HG02642 (cell line): ENCODE data around the gene STX1B.
A peak's percentile ranks its signal among the peaks of the same experiment; 100 is the strongest.
"Not testable (repeated sequence)": the region's sequence is repeated elsewhere in the genome, so short reads cannot be mapped to it uniquely, and the experiment has no call there.

ENCODE experiments used
- ATAC-seq: cut with Tn5 transposase; IDR thresholded peaks from one replicate; pipeline ENCODE4 v1.9.1; 2021; ENCODE audit warnings: mild to moderate bottlenecking; ENCODE audit not compliant: unreplicated experiment, poor library complexity

Gene STX1B

DNA sequence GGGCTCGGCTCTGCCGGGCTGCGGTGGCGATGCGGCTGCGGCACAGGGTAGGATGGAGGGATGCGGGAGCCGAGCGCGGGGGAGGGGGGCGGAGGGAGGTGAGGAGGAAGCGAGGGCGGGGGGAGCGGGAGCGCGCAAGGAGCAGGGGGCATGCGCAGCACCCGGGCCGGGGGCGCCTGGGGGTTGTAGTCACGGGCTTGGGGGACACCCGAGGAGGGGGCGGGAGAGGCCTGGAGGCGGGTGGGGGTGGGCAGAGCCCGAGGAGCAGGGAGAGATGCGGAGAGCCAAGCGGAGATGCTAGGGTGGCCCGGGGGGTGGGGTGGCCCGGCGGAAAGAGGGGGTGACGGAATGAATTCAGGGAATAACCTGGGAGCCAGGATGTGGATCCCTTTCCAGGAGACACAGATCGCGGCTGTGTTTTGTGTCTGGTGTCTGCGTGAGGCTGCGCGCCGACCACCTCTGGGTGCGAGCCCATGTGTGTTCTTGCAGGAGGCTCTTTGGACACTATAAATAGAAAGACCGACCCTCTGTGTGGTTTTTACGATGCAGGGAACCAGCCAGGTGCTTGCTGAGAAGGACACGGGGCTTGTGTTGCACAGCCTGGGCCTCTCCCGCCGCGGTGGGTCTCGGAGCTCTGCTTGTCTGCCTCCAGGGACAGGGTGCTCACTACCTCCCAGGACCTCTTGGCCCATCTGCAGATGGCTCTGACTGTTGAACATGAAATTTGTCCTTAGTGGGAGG lies at the start of gene STX1B:
TSS of gene STX1B (minus strand) at position 54 of the 741 bp plus-strand sequence. CDS start 242 bp downstream, outside the sequence.
- no peak for ATAC-seq

DNA sequence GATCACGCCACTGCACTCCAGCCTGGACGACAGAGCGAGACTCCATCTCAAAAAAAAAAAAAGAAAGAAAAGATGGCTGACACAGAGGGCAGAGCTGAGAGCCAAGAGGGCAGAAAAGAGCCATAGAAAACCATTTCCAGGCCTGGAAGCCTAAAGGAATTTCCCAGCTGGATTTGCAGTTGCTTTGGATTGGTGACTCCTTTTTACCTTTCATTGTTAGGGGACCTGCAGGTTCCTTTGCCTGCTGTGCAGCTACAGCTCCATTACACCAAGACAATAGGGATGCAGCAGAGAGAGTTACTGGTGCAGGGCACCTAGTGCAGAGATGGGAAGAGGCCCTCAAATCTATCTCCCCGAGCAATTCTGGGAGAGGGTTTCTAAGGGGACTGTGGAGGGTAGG lies 45.2 kb upstream of the STX1B start:
- no peak for ATAC-seq

DNA sequence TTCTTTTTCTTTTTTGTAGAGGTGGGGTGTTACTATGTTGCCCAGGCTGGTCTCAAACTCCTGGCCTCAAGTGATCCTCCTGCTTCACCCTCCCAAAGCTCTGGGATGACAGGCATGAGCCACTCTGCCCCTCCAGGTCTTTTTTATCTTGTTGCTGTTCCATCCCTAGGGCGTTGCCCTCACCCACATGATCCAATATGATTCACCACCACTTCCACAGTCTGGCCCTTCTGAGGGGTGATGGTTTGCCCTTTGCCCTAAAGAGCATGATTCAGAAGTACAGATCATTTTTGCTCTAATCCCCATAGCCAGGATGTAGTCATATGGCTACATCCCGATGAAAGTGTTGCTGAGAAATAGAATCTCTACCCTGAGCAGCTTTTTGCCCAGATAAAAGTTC lies 41.7 kb upstream of the STX1B start:
- no peak for ATAC-seq

DNA sequence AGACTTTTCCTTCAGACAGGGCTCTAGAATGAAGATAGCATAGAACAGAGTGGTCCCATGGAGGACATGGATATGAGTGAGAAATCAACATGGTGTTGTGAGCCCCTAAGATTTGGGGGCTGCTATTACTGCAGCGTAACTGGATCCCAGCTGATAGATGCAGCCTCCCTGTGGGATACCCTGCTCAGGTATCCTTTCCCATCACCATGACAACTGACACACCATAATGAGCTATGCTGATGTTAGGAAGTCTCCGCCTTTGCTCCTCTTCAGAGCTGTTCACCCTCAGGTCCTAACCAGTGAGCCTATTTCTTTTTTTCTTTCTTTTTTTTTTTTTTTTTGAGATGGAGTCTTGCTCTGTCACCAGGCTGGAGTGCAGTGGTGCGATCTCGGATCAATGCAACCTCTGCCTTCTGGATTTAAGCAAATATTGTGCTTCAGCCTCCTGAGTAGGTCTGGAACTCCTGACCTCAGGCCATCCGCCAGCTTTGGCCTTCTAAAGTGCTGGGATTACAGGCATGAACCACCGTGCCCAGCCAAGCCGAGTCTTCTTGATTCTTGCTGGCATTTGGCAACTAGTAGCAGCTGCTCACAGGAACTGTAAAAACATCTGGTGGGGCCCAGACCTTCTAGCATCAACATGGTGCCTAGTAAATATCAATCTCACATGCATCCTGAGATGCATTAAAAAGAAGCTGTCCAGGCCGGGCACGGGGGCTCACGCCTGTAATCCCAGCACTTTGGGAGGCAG lies 40.0 kb upstream of the STX1B start:
- no peak for ATAC-seq

DNA sequence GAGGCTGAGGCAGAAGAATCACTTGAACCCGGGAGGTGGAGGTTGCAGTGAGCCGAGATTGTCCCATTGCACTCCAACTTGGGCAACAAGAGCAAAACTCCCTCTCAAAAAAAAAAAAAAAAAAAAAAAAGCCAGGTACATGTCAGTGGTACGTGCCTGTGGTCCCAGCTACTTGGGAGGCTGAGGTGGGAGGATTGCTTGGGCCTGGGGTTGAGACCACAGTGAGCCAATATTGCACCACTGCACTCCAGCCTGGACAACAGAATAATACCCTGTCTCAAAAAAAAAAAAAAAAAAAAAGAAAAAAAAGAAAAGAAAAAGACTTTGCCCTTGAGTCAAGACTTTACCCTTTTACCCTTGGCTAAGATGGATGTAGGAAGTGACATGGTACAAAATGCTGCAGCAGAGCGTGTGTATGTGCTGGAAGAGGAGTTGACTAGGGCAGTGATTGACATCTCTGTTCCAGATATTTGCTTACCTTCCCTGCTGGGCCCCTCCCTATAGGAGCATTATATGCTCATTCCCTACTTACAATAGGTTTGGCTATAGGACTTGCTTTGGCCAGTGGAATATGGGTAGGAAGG lies 33.6 kb upstream of the STX1B start:
- no peak for ATAC-seq

DNA sequence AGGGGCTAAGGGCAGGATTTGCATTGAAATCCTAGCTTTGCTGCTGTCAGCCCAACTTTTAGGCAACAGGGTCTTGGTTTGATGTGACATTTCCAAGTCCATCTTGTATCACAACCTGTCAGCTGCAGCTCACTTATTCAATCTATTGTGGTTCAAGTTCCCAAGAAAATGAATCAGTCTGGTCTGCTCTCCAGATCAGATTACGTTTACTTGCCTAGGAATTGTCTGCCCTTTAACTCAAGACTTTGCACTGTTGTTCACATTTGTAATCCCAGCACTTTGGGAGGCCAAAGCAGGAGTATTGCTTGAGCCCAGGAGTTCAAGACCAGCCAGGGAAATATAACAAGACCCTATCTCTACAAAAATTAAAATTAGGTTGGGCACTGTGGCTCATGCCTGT lies 32.9 kb upstream of the STX1B start:
- no peak for ATAC-seq

DNA sequence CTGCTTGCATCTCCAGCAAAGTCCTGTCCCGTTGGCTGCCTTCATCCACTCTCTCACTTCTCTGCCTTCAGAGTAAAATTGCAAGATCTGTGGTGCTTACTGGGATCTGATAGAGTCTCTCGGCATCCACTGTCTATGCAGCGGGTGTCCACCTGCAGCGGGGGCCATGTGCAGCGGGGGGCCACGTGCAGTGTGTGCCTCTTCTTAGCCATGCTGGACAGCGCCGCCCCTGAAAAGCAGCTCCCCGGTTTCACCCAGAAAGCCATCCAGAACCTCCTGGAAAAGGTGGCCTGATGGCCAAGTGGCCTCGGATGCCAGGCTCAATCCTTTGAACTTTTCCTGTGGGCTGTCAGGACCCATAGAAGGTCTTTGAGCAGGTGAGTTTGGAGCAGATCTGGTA lies 32.4 kb upstream of the STX1B start:
- no peak for ATAC-seq

DNA sequence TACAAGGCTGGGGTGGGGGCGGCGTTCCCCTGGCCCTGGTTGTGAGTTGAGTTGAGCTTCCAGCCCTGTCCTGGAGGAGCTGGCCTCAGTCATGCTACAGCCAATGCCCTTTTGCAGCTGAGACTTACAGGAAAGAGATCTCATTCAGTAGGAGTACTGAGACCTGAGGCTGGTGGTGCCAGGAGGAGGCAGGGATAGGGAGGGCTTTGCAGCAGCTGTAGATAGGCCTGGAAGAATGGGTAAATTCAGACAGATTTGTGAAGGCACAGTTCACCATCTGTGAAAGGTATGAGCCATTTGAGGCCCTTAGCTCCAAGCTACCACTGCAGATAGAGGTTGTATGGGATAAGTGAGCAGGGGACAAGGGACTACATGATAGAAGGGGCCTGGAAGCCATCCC lies 28.6 kb upstream of the STX1B start:
- ATAC-seq: no peak

DNA sequence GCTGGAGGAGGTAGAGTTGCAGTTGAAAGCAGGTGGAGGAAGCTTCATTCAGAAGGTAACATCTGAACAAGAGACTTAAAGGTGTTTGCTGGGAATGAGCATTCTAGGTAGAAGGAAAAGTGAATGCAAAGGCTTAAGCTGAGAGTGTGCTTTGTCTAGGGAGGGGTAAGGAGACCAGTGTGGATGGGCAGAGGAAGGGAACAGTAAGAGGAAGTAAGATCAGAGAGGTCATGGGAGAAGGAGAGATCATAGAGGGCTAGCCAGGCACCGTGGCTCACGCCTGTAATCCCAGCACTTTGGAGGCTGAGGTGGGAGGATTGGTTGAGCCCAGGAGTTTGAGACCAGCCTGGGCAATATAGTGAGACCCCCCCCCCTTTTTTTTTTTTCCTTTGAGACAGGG lies 26.3 kb upstream of the STX1B start:
- no peak for ATAC-seq

DNA sequence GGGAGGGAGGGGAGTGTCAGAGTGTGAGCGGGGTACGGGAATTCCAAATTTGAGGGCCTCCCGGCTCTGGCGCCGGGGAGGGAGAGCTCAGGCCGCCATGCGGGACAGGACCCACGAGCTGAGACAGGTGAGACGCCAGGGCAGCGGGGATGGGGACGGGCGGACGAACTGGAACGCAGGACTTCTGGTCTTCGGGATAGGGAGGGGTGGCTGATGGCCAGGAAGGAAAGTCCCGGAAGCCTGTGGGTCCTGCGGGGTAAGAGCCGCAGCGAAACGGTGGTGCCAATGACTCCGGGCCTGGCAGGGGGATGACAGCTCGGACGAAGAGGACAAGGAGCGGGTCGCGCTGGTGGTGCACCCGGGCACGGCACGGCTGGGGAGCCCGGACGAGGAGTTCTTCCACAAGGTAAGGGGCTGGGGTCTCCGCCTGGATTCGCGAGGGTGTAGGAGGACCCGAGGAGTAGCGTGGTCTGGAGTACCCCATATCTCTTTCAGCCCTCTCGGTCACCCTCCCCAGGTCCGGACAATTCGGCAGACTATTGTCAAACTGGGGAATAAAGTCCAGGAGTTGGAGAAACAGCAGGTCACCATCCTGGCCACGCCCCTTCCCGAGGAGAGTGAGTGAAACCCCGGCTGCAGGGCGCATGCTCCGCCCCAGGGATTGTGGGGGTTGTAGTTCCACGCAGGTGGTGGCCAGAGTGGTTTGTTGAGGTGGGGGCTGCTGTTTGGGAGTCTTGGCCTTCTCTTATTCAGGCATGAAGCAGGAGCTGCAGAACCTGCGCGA lies 23.5 kb upstream of the STX1B start:
- ATAC-seq: peak; percentile 48

DNA sequence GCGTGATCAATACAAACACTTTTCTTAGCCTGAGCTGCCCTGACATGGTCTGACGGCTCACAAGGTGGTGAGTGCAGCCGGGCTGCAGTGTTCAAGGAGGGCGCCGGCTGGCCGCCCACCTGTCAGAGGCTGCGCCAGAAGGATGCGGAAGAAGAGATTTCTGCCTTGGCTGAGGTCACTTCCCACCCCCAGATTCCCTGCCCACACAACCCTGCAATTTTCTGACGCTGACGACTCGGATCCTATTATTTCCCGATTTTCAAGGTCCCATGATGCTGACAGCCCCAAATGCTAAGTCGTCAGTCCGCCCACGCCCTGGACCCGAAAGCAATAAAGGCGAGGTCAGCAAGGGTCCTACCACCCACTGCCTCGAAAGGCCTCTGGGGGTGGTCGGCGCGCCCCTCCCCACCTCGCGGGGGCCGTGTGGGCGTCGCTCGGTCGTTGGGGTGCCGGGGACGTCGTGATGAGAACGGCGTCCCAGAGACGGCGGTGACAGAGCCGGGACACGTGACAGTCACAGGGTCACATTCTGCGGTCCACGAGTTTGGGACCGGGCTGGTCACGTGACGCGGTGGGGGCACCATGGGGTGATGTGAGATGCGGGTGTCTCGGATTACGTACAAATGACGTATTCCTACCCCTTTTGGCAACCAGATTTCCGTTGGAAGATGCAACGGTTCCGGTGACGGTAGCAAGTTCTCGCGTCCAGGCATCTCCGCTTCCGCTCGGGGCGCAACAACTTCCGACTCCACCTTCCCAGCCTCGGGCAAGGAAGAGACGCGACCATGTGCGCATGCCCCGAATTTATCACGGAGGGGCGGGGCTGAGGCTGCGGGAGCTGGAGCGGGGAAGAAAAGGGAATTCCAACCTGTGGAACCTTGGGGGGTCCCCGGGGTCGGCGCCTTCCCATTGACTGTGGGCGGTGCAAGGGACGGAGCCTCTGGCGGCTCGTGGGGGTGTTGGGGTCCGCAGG lies 22.6 kb upstream of the STX1B start, which contains the start of gene STX4:
TSS of gene STX4 (plus strand) at position 823 of the 973 bp plus-strand sequence. CDS start 248 bp downstream, outside the sequence.
- peak; percentile 78 for ATAC-seq

DNA sequence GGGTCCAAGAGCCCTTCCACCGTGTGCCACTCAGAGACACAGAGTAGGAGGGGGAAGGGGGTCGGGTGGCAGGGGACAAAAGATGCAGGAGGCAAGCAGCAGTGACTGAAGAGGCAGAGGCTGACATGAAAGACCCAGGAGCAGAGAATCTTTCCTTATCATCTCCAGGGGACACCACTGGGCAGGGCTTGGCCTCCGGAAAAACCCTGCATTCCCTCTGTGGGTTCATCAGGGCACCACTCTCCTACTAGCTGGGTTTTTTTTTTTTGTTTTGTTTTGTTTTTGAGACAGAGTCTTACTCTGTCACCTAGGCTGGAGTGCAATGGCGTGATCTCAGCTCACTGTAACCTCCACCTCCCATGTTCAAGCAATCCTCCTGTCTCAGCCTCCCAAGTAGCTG lies 20.8 kb upstream of the STX1B start:
- no peak for ATAC-seq

DNA sequence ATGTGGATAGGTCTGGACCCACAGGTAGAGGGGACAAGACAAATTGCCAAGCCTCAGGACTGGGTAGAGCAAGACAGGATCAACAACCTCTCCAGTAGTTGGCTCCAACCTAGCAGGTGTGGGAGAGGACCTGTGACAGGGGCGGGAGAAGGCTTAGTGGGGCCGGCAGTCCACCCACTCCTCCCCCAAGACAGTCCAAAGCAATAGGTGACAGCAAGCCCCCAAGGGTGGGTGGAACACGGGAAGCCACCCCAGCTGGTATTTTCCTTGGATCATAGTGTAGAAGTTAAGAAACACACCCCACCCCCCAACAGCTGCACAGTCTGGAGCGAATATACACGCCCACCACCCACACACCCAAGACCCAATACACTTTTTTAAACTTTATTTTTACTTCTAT lies 18.8 kb upstream of the STX1B start:
- ATAC-seq: no peak

DNA sequence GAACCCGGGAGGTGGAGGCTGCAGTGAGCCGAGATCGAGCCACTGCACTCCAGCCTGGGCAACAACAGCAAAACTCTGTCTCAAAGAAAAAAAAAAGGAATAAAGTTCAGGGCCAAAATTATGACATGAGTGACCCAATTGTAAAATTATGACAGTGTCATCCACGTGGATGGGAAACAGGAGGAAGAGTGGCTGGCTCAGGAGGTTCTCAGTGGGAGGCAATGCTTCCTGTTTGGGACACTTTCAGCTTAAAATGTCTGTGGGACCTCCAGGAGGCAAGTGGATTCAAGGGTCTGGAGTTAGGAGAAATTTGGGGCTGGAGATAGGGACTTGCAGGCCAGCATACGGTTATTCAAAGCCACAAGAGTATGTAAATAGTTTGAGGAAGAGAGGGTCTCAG lies 14.9 kb upstream of the STX1B start:
- ATAC-seq: no peak

DNA sequence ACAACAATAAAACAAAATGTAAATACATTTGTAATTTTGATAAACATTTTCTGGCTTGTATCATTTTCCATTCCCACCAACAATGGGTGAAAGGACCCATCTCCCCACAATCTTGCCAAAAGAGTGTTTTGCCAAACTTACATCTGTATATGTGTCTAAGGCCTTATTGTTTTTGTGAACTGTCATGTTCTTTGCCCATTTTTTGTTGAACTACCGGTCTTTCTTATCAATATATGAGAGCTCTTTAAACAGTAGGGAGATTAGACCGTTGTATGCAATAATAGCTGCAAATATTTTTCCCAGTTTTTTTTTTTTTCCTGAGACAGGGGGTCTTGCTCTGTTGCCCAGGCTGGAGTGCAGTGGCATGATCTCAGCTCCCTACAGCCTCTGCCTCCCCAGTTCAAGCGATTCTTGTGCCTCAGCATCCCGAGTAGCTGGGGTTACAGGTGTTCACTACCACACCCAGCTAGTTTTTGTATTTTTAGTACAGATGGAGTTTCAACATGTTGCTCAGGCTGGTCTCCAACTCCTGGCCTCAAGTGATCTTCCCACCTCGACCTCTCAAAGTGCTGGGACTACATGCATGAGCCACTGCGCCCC lies 13.3 kb upstream of the STX1B start:
- no peak for ATAC-seq

DNA sequence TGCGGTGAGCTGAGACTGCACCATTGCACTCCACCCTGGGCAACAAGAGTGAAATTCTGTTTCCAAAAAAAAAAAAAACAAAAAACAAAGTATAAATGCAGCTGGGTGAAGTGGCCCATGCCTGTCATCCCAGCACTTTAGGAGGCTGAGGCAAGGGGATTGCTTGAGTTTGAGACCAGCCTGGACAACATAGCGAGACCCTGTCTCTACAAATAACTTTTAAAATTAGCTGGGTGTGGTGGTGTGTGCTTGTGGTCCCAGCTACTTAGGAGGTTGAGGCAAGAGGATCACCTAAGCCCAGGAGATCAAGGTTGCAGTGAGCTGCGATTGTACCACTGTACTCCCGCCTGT lies 12.8 kb upstream of the STX1B start:
- ATAC-seq: no peak

DNA sequence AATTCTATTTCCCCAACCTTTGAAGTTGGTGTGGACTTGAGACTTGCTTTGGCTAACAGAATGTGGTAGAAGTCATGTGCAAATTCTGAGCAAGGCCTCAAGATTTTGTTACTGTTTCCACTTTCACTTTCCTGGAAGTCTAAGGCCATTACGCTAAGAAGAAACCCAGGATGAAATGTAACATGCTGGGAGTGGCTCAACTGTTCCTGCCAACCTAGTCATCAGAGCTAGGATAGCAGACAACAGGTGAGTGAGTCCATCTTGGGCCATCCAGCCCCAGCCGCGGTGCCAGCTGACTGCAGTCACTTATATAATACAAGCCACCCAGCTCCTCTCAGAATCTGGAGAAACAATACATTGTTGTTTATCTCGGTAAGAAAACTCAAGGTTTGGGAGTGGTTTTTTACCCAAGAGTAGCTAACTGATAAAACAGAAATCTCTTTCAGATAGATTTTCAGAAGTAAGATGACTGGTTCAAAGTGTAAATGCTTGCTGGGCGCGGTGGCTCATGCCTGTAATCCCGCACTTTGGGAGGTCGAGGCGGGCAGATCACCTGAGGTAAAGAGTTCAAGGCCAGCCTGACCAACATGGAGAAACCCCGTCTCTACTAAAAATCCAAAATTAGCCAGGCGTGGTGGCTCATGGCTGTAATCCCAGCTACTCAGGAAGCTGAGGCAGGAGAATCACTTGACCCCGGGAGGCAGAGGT lies 12.3 kb upstream of the STX1B start:
- ATAC-seq: no peak

DNA sequence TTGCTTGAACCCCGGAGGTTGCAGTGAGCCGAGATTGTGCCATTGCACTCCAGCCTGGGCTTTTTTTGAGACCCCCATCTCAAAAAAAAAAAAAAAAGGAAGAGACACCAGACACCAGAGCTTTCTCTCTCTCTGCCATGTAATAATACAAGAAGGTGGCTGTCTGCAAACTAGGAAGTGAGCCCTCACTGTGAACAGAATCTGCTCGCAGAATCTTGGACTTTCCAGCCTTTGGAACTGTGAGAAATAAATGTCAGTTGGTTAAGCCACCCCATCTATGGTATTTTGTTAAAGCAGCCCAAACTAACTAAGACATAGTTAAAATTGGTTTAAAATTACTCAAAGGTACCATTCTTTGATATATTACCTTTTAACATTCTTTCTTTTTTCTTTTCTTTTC lies 10.1 kb upstream of the STX1B start:
- no peak for ATAC-seq

DNA sequence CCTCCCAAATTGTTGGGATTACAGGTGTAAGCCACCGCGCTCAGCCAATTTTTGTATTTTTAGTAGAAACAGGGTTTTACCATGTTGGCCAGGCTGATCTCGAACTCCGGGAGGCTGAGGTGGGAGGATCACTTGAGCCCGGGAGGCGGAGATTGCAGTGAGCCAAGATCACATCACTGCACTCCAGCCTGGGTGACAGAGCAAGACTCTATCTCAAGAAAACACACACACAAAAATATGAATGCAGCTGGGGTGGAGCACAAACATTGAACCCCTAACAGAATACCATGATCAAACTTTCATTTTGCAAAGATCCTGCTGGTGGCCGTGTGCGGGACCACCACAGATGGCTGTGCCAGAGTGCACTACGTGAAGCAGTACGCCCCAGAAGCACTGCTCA lies 7.3 kb upstream of the STX1B start:
- ATAC-seq: not testable (repeated sequence)
